ENCODE data around the gene LRRK1. TPM values are rescaled to one million over a fixed set of nuclear protein-coding genes. Genes with fewer than 3 reads are reported as not detected.

The LRRK1 gene
- total and polyA plus RNA-seq, 7 donors: 7.1 to 27.4 (median 10.2) TPM

GRCh38 chr15:101086394-101087171 lies 167.4 kb downstream of the LRRK1 start:
- peaks cover 0 to 18% (median 6%) of the 10 kb centered on the region in 4 donors for H3K4me1 ChIP-seq
- intact Hi-C loops (cut with DNase I): loop anchor here (5.0 kb wide), 1 partner anchor 69 kb away; no protein-coding TSS in a partner anchor
- TF ChIP-seq POLR2A (IDR thresholded peaks at IDR 0.05) (no peak), EP300 (IDR thresholded peaks at IDR 0.05) (no peak), CTCF (IDR thresholded peaks at IDR 0.05) (no peak), POLR2AphosphoS5 (IDR thresholded peaks at IDR 0.05) (no peak)
- no peaks in the 10 kb centered on the region for H3K27me3 ChIP-seq
- no peak overlapping the region for H3K4me3 ChIP-seq
- no peaks in the 10 kb centered on the region for H3K36me3 ChIP-seq
- DNase-seq: no peak
- no peak overlapping the region for H3K27ac ChIP-seq
- 92 to 93% methylated on average over 48 of the region's 48 CpGs for WGBS, 2 donors
- no peaks in the 10 kb centered on the region for H3K9me3 ChIP-seq

- no peak overlapping the region for H3K27ac ChIP-seq
- WGBS, 2 donors: 86 to 89% methylated on average over 10 of the region's 10 CpGs
- no peaks in the 10 kb centered on the region for H3K36me3 ChIP-seq
- no peaks in the 10 kb centered on the region for H3K27me3 ChIP-seq
- no peaks in the 10 kb centered on the region for H3K9me3 ChIP-seq
- no peak for DNase-seq
- TF ChIP-seq POLR2AphosphoS5 (IDR thresholded peaks at IDR 0.05) (no peak), POLR2A (IDR thresholded peaks at IDR 0.05) (no peak), CTCF (IDR thresholded peaks at IDR 0.05) (no peak), EP300 (IDR thresholded peaks at IDR 0.05) (no peak)
- no peak overlapping the region for H3K4me3 ChIP-seq
- H3K4me1 ChIP-seq: peaks cover 0 to 25% (median 8%) of the 10 kb centered on the region in 4 donors
- intact Hi-C loops (cut with DNase I): loop anchor here (5.0 kb wide), 1 partner anchor 70 kb away; no protein-coding TSS in a partner anchor
Measured at GRCh38 chr15:101087172-101087769, 168.1 kb downstream of the LRRK1 start.

GRCh38 chr15:101088271-101088670 lies 169.1 kb downstream of the LRRK1 start:
- Histone ChIP-seq H3K9me3 (no peaks in the 10 kb centered on the region), H3K4me1 (peaks cover 0 to 29% (median 8%) of the 10 kb centered on the region in 4 donors), H3K27ac (no peak overlapping the region), H3K36me3 (no peaks in the 10 kb centered on the region), H3K27me3 (no peaks in the 10 kb centered on the region), H3K4me3 (no peak overlapping the region)
- intact Hi-C loops (cut with DNase I): loop anchor here (5.0 kb wide), 1 partner anchor 71 kb away; no protein-coding TSS in a partner anchor
- WGBS, 2 donors: 74 to 78% methylated on average over 6 of the region's 6 CpGs
- TF ChIP-seq CTCF (IDR thresholded peaks at IDR 0.05) (no peak), EP300 (IDR thresholded peaks at IDR 0.05) (no peak)
- no peak for DNase-seq

- no peak for TF ChIP-seq POLR2A (IDR thresholded peaks at IDR 0.05)
- no peak for TF ChIP-seq EP300 (IDR thresholded peaks at IDR 0.05)
- TF ChIP-seq POLR2AphosphoS5 (IDR thresholded peaks at IDR 0.05): peak in 1 of 4 donors; percentile 10
- peak; percentile 86 to 99 (median 96) for TF ChIP-seq CTCF (IDR thresholded peaks at IDR 0.05)
- peaks cover 0 to 23% (median 8%) of the 10 kb centered on the region in 4 donors for H3K4me1 ChIP-seq
- peak overlapping the region in 3 of 4 donors; percentile 14 to 41 (median 38) for H3K4me3 ChIP-seq
- no peaks in the 10 kb centered on the region for H3K36me3 ChIP-seq
- peak; percentile 82 for DNase-seq
- peak overlapping the region in 1 of 4 donors; percentile 11 for H3K27ac ChIP-seq
- WGBS, 2 donors: 22 to 30% methylated on average over 42 of the region's 42 CpGs
- intact Hi-C loops (cut with DNase I): loop anchor here (1.0 to 5.0 kb wide), 2 partner anchors 72 to 169 kb away; no protein-coding TSS in a partner anchor
- no peaks in the 10 kb centered on the region for H3K27me3 ChIP-seq
- H3K9me3 ChIP-seq: no peaks in the 10 kb centered on the region
Measured at GRCh38 chr15:101088788-101089578, 169.8 kb downstream of the LRRK1 start.

Measured in sigmoid colon (tissue), 7 donors.